ENCODE results near the gene TARBP1.
"Not testable (repeated sequence)": the region's sequence is repeated elsewhere in the genome, so short reads cannot be mapped to it uniquely, and the experiment has no call there.

Gene TARBP1

GRCh38 chr1:234478481-234479309 is at the start of gene TARBP1:
TARBP1 (minus strand) TSS chr1:234479179; CDS start chr1:234479103, 76 bp downstream.
- peak; percentile 85 for DNase-seq (ENCODE audit: low read depth, low spot score)

DNA sequence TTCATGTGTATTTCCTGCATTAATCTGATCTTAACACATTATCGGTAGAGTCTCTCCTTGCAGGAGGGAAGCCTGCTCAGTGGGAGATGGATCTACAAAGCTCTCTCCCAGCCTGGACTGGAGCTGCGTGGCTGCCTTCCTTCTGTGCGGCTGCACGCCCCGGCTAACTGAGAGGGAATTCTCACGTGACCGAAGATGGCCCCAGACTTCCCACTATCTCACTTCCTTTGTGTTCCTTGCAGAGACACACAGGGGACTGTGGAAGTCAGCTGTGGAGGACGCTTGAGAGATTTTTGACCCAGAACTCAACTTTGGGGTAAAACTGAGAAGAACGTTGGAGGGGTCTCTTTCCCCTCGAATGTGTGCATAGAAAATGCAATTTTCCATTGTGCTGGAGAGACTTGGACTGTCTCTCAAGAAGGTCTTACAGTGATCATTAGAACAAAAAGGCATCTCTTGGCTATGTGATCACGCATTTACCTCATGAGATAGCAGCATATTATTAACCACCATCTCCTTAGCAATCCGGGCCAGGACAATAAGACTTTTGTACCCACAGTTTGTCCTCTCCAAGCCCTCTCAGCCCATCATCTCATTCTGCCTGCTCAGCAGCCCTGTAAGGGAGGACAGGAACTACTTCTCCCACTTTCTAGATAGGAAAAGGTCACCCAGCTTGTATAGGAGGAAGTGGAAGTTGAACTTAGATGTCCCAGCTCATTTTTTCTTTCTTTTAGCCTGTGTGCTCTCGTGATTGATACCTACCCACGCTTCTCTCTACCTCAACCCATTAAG is 49.3 kb upstream of the TARBP1 start:
- no peak for DNase-seq (ENCODE audit: low read depth, low spot score)

GRCh38 chr1:234527346-234527745 is 48.4 kb upstream of the TARBP1 start:
- DNase-seq (ENCODE audit: low read depth, low spot score) = no peak

- DNase-seq (ENCODE audit: low read depth, low spot score) = no peak
Measured at GRCh38 chr1:234526922-234527321, 47.9 kb upstream of the TARBP1 start.

- no peak for DNase-seq (ENCODE audit: low read depth, low spot score)
Measured at GRCh38 chr1:234525099-234525799, 46.3 kb upstream of the TARBP1 start.

DNA sequence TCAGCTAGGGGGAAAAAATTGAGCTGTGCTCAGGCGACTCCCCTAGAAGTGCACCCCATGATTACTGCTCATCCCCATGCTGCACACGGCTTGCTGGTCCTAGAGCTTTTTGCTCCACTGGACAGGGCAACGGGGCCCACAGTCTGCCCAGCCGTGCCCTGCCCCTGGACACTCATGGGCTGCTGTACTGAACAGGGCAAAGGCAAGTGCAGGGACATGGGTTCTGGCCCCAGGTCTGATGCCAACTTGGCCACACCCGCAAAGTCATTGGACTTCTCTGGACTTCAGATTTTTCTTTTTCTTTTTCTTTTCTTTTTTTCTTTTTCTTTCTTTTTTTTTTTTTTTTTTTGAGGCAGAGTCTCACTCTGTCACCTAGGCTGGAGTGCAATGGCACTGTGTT is 42.9 kb upstream of the TARBP1 start:
- no peak for DNase-seq (ENCODE audit: low read depth, low spot score)

GRCh38 chr1:234520908-234521817 is 42.2 kb upstream of the TARBP1 start:
- no peak for DNase-seq (ENCODE audit: low read depth, low spot score)

- DNase-seq (ENCODE audit: low read depth, low spot score) = no peak
Measured at GRCh38 chr1:234519506-234519905, 40.5 kb upstream of the TARBP1 start.

DNA sequence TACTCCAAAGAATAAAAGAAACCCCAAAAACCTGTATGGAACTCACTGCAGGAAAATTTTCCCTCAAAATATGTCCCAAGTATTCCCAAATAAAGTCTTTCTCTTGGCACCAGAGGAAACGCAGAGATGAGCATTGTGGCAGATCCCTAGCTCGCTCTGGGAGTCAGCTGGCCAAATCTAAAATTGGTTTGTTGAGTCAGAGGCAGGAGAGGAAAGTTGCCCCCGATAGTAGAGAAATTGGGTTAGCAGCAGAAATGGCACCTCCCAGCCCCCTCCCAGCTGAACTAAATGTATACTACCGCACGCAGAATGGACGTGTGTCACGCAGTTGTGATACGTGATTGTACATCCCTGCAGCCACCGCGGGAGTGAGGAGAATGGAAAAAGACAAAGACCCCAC is 39.9 kb upstream of the TARBP1 start:
- DNase-seq (ENCODE audit: low read depth, low spot score) = no peak

GRCh38 chr1:234518086-234518485 is 39.1 kb upstream of the TARBP1 start:
- not testable (repeated sequence) for DNase-seq (ENCODE audit: low read depth, low spot score)

DNA sequence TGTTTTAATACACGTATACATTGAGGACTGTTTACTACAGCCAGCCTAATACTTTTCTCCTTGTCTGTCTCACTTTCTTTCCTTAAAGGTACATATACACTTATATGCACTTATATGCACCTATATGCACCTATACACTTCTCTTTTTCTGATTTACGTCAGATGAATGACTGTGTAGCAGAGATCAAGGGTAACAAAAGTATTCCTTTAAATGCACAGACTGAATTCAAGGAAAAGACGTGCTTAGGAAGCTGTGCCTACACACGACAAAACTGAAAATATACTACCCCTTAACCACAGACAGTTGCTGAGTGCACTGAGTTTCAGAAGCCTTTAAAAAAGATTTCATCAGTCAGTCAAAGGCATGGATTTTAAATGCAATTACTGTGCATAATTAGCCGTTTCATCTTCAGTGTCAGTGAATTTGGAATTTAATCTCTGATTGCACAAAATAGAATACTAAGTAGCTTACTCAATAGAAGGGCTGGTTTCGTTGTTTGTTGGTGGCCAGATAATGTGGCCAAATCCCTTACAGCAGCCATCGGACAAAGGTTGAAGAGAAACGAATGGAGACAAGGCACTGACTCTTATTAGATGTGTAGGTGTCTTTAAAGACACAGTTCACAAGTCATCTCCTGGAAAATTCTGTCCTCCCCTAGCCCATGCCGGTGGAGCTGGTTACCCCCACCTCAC is 38.3 kb upstream of the TARBP1 start:
- no peak for DNase-seq (ENCODE audit: low read depth, low spot score)

DNA sequence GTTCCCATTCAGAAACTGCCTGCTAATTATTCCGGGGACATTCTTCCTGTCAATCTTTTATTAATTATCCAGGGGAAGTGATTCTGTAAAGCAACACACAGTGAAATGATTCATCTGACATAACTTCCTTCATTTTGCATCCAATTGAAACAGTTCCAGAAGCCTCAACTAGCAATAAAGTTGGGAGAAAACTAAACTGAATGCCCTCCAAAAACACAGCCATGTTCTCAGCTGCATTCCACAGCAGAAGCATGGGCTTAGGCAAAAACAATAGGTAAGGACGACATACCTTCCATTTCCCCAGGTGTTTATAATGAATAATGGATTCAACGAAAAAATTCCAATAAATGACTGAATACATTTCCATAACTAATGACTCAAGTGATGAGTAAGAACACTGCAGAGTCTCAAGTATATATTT is 36.9 kb upstream of the TARBP1 start:
- DNase-seq (ENCODE audit: low read depth, low spot score) = no peak

- no peak for DNase-seq (ENCODE audit: low read depth, low spot score)
Measured at GRCh38 chr1:234515411-234515810, 36.4 kb upstream of the TARBP1 start.

DNA sequence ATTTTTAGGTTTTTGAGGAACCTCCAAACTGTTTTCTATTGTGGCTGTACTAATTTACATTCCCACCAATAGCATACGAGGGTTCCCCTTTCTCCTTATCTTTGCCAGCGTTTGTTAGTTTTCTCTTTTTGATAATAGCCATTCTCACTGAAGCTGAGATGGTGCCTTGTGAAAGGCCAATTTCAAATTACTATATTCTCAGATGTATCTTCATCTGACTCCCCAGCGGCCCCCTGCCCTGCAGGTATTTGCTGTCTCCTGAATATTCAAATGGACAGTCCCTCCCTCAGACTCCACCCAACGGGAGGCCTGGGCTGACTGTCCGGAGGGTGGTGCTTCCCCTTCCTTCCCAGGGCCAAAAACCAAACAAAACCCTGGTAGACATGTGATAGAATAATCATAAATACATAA is 33.5 kb upstream of the TARBP1 start:
- peak; percentile 56 for DNase-seq (ENCODE audit: low read depth, low spot score)

- DNase-seq (ENCODE audit: low read depth, low spot score) = peak; percentile 70
Measured at GRCh38 chr1:234509457-234510328, 30.7 kb upstream of the TARBP1 start.

- DNase-seq (ENCODE audit: low read depth, low spot score) = no peak
Measured at GRCh38 chr1:234507626-234508387, 28.8 kb upstream of the TARBP1 start.

- DNase-seq (ENCODE audit: low read depth, low spot score) = no peak
Measured at GRCh38 chr1:234507089-234507488, 28.1 kb upstream of the TARBP1 start.

DNA sequence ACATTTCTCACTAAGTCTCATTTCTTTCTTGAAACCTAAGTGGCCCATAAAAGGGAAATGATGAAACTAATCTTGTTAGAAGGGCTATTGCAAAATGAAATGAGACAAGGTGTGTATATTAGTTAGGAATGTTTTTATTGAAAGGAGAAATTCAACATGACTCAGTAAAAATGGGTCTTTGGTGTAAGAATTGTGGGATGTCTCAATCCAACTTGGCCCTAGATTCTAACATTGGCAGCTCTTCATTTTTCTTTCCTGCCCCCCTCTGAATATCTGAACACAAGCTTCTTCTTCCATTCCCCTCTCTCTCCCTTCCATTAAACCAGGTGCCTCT is 26.8 kb upstream of the TARBP1 start:
- no peak for DNase-seq (ENCODE audit: low read depth, low spot score)
